KG1 (cell line): ENCODE measurements around the gene PSMC3.
A peak's percentile ranks its signal among the peaks of the same experiment; 100 is the strongest.

Source experiments
- DNase-seq: peaks from one replicate; lab custom pipeline; 2025; lab: John Stamatoyannopoulos, UW

Gene PSMC3

GRCh38 chr11:47394050-47394321, 32.3 kb downstream of the PSMC3 start:
- no peak for DNase-seq

- DNase-seq = no peak
These were observed 32.8 kb downstream of the PSMC3 start for GRCh38 chr11:47393163-47394049.

- no peak for DNase-seq
These were observed 33.6 kb downstream of the PSMC3 start for GRCh38 chr11:47392546-47393162.

GRCh38 chr11:47391711-47392432, 34.4 kb downstream of the PSMC3 start:
- DNase-seq = no peak

GRCh38 chr11:47391077-47391583, 35.1 kb downstream of the PSMC3 start:
- no peak for DNase-seq

GRCh38 chr11:47390422-47390760, 35.8 kb downstream of the PSMC3 start:
- no peak for DNase-seq

GRCh38 chr11:47389577-47390421, 36.4 kb downstream of the PSMC3 start:
- DNase-seq = no peak

GRCh38 chr11:47388697-47389576, 37.3 kb downstream of the PSMC3 start:
- no peak for DNase-seq

- DNase-seq = no peak
These were observed 38.1 kb downstream of the PSMC3 start for GRCh38 chr11:47387944-47388696.

- DNase-seq = no peak
These were observed 41.7 kb downstream of the PSMC3 start for GRCh38 chr11:47384498-47384897.

- no peak for DNase-seq
These were observed 43.2 kb downstream of the PSMC3 start for GRCh38 chr11:47383071-47383470.

GRCh38 chr11:47380078-47380477, 46.2 kb downstream of the PSMC3 start:
- DNase-seq = no peak

GRCh38 chr11:47379317-47379716, 46.9 kb downstream of the PSMC3 start:
- DNase-seq = no peak

- no peak for DNase-seq
These were observed 47.4 kb downstream of the PSMC3 start for GRCh38 chr11:47378836-47379170.

GRCh38 chr11:47378010-47378835, 48.0 kb downstream of the PSMC3 start, which contains the start of gene SPI1:
TSS of gene SPI1 (minus strand) at chr11:47378547. CDS start at chr11:47378353, 194 bp downstream.
- peak; percentile 70 for DNase-seq

- DNase-seq = no peak
These were observed 48.6 kb downstream of the PSMC3 start for GRCh38 chr11:47377571-47378009.

- DNase-seq = no peak
These were observed 49.5 kb downstream of the PSMC3 start for GRCh38 chr11:47376525-47377371.

- no peak for DNase-seq
These were observed 50.1 kb downstream of the PSMC3 start for GRCh38 chr11:47376107-47376524.
